HG02610 (cell line): ENCODE results near the gene CYB5R4.

Source experiments
- ATAC-seq: cut with Tn5 transposase; IDR thresholded peaks from one replicate; pipeline ENCODE4 v1.9.1; 2021; ENCODE audit warnings: mild to moderate bottlenecking, moderate library complexity; ENCODE audit not compliant: unreplicated experiment

CYB5R4 gene

GRCh38 chr6:83859410-83860358 lies at the start of gene CYB5R4:
Gene CYB5R4 (plus strand): TSS chr6:83859689. CDS start chr6:83859783, 94 bp downstream.
- ATAC-seq = peak; percentile 100

DNA sequence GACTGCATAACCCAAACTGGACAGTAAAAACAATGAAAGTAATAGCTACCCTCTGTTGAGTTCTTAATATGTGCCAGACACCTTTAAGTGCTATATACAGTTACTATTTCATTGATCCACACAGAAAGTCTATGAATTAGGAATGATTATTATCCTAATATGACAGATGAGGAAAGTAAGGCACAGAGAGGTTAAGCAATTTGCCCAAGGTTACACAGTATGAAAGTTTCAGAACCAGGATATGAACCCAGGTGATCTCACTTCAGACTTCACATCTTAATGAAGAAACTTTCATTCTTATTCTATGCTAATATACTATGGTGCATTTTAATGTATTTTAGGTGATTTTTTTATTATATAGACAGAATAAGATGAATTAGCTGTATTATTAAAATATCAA lies 46.9 kb upstream of the CYB5R4 start:
- ATAC-seq = no peak

- ATAC-seq = no peak
These were observed 43.7 kb upstream of the CYB5R4 start for GRCh38 chr6:83815631-83816272.

GRCh38 chr6:83822629-83823169 lies 36.8 kb upstream of the CYB5R4 start:
- no peak for ATAC-seq

DNA sequence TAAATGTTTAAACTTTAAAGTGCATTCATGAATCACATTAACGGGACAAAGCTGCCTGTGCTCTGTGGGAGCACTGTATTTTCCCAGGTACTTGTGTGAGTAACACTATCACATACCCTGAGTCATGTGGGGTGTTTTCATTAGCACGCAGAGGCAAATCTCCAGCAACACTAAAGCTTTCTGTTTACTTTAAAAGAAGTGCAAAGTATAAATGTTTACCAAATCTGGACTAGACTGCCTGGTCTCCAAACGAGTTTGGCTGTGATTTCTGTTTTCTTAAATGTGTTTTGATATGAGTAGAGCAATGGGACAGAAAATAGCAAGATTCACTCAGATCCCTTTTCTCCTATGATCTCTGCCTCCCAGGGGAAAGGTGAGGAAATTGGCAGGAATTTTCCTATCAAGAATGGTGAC lies 35.1 kb upstream of the CYB5R4 start:
- ATAC-seq = no peak

- ATAC-seq = no peak
These were observed 34.7 kb upstream of the CYB5R4 start for GRCh38 chr6:83824831-83825230.

DNA sequence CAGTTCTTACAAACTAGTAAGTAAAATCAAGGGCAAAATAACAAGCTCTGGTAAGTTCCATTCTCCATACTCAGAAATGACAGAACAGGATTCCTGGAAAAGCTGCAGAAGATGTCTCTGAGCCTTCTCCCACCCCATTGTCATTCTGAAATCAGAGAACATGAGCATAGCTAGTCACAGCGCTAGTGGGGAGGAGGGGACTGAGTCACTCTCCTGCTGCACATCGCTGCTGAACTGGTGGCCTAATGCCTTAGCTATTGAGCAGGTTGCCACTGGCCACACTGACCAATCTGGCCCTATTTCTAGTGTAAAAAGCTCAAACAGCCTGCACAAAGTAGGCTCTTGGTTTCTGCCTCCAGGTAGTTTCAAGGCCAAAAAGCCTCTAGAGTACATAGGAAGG lies 32.4 kb upstream of the CYB5R4 start:
- no peak for ATAC-seq

GRCh38 chr6:83838727-83839126 lies 20.8 kb upstream of the CYB5R4 start:
- no peak for ATAC-seq

DNA sequence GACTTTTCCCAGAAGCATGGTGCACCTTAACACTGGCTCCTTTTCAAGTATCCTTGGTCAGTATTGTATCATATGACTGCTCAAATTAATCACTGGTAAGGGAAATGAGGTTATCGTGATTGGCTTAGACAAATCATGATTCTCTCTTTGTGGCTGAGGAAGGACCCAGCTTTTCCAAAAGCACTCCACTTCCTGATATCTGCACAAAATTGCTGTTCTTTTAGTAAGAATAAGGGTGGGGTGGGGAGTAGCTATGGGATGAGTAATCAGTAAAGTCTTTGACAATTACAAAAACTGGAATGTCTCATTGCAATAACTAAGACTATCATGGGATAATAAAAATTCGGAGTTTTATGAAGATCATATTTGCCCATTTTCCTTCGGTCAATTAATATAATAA lies 15.3 kb upstream of the CYB5R4 start:
- no peak for ATAC-seq

GRCh38 chr6:83846291-83846690 lies 13.2 kb upstream of the CYB5R4 start:
- ATAC-seq = no peak

GRCh38 chr6:83847179-83847578 lies 12.3 kb upstream of the CYB5R4 start:
- peak; percentile 96 for ATAC-seq

DNA sequence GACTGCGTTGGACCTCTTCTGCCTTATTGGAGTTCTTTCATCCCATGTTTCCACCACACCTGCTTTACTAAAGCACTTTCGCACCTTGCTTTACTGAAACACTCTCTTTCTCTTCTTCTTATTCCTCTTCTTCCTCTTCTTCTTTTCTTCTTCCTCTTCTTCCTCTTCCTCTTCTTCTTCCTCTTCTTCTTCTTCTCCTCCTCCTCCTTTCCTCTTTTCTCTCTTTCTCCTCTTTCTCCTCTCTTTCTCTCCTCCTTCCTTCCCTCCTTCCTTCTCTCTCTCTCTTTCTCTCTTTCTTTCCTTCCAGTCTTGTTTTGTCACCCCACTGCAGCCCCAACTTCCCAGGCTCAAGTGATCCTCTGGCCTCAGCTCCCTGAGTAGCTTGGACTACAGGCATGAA lies 10.4 kb upstream of the CYB5R4 start:
- no peak for ATAC-seq

DNA sequence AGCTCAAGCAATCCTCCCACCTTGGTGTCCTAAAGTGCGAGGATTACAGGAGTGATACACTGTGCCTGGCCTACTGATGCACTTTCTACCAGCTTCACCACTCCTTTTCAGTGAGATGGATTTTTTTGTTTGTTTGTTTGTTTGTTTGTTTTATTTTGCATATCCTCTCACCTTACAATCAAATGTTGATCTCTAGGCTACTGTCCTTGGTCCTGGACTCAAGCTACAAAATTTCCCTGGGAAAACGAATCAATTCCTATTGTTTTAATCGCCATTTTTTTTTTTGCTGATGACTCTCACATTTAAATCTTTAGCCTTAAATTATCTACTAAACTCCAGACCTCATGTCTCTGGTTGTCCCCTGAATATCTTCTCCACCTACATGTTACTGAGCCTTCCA lies 9.9 kb upstream of the CYB5R4 start:
- ATAC-seq = no peak

DNA sequence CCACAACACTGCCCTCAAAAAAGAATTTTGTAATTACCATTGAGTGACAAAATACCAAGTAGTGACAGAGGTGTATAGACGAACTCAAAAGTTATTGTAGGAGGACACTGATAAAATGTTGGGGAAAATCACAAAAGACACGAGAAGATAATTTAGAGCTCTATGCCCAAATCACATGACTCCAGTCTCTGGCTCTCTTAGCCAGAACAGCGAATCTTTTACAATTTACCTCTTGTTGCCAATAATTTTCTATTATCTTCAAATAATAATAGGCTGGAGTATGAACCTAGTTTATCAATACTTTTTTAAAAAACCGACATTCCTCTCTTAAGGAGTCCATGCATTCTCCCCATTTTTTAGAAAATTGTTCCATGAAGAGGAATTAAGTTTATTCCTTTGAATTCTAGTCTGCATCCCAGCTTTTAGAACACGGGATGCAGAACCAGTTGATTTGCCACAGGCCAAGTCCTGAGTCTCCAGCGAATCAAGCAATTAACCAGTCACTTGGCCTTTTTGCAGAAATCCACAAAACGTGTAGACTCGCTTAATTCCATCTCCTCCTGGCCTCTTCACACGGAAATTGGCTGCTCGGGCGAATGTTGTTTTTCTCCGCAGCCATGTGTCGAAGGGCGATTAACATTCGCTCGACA lies 6.8 kb upstream of the CYB5R4 start:
- ATAC-seq = no peak

DNA sequence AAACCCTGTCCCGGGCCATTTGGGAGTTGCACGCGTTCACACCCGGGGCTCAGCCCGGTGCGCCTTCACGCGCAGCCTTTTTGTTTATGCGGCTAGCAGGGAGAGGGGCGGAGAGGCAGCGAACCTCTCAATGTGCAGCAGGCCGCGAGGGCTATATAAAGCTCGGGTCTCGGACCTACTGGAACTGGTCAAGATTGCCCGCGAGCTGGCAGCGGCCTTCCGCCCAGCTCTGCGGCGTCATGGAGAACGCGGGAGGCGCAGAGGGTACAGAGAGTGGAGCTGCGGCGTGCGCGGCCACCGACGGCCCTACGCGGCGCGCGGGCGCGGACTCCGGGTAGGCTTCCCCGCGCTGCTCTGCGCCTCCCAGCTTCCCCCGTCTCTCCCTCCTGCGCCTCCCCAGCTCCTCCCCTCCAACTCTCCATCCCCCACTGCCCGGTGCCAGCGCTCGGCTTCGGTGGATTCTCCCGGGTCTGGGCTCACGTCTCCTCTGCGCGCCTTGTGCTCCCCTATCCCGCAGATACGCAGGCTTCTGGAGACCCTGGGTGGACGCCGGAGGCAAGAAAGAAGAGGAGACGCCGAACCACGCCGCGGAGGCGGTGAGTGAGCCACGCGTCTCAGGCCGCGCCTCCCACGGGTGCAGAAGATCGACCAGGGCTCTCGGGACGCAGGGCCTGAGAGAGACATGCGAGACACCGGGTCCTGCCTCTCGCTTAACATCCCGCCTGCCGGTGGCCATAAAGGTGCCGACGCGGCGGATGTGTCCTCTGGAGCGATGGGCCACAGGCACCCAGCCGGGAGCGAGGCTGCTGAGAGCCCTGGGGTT lies 6.1 kb upstream of the CYB5R4 start, which contains the start of gene RIPPLY2:
Gene RIPPLY2, plus strand, starts transcription at position 183 of the 823 bp plus-strand sequence. Its CDS starts 57 bp downstream, at position 240.
- peak; percentile 60 for ATAC-seq

GRCh38 chr6:83854001-83854501 lies 5.4 kb upstream of the CYB5R4 start:
- no peak for ATAC-seq

- ATAC-seq = no peak
These were observed 4.7 kb upstream of the CYB5R4 start for GRCh38 chr6:83854766-83855165.

- no peak for ATAC-seq
These were observed 868 bp downstream of the CYB5R4 start for GRCh38 chr6:83860359-83860755.

GRCh38 chr6:83860782-83861495 lies 1.4 kb downstream of the CYB5R4 start:
- no peak for ATAC-seq
